Stimulated activated CD4-positive, alpha-beta T cell treated with anti-CD3 and anti-CD28 coated beads, Interleukin-2, amount 100 ng/mL, for 24 hours (primary cell): ENCODE data around the gene MEF2B.
A peak's percentile ranks its signal among the peaks of the same experiment; 100 is the strongest.
"Not testable (repeated sequence)": the region's sequence is repeated elsewhere in the genome, so short reads cannot be mapped to it uniquely, and the experiment has no call there.

Experiments
- DNase-seq, 2 donors: peaks; one replicate each; pipeline ENCODE4 v3.0.0-alpha.2; 2020

MEF2B gene

GRCh38 chr19:19121371-19121770 is 48.7 kb downstream of the MEF2B start:
- no peak for DNase-seq

GRCh38 chr19:19120308-19121231 is 49.5 kb downstream of the MEF2B start:
- peak in 1 of 2 donors; percentile 53 for DNase-seq

- no peak for DNase-seq
Measured at GRCh38 chr19:19119325-19120237, 50.5 kb downstream of the MEF2B start.

- DNase-seq = peak; percentile 61 to 70
Measured at GRCh38 chr19:19115954-19116353, 54.1 kb downstream of the MEF2B start.

- no peak for DNase-seq
Measured at GRCh38 chr19:19113040-19113626, 56.9 kb downstream of the MEF2B start.

GRCh38 chr19:19111967-19112580 is 58.0 kb downstream of the MEF2B start:
- DNase-seq = no peak

- no peak for DNase-seq
Measured at GRCh38 chr19:19111136-19111835, 58.8 kb downstream of the MEF2B start.

- DNase-seq = peak in 1 of 2 donors; percentile 33
Measured at GRCh38 chr19:19110410-19111135, 59.5 kb downstream of the MEF2B start.

GRCh38 chr19:19109601-19110000 is 60.5 kb downstream of the MEF2B start:
- DNase-seq = no peak

- DNase-seq = no peak
Measured at GRCh38 chr19:19107654-19108053, 62.4 kb downstream of the MEF2B start.

GRCh38 chr19:19106938-19107337 is 63.1 kb downstream of the MEF2B start:
- DNase-seq = not testable (repeated sequence)

- no peak for DNase-seq
Measured at GRCh38 chr19:19106056-19106551, 64.0 kb downstream of the MEF2B start.

GRCh38 chr19:19105365-19106055 is 64.6 kb downstream of the MEF2B start:
- DNase-seq = peak in 1 of 2 donors; percentile 22

GRCh38 chr19:19103167-19103566 is 66.9 kb downstream of the MEF2B start:
- no peak for DNase-seq

- DNase-seq = not testable (repeated sequence)
Measured at GRCh38 chr19:19102566-19102965, 67.5 kb downstream of the MEF2B start.

GRCh38 chr19:19101540-19101939 is 68.5 kb downstream of the MEF2B start:
- DNase-seq = no peak

GRCh38 chr19:19098703-19099632 is 71.1 kb downstream of the MEF2B start:
- no peak for DNase-seq

GRCh38 chr19:19098084-19098702 is 71.9 kb downstream of the MEF2B start:
- DNase-seq = no peak
